ENCODE results near the gene TADA2A. TPM values are rescaled to one million over a fixed set of nuclear protein-coding genes. Genes with fewer than 3 reads are reported as not detected.
A peak's percentile ranks its signal among the peaks of the same experiment; 100 is the strongest.

TADA2A gene, protein sequence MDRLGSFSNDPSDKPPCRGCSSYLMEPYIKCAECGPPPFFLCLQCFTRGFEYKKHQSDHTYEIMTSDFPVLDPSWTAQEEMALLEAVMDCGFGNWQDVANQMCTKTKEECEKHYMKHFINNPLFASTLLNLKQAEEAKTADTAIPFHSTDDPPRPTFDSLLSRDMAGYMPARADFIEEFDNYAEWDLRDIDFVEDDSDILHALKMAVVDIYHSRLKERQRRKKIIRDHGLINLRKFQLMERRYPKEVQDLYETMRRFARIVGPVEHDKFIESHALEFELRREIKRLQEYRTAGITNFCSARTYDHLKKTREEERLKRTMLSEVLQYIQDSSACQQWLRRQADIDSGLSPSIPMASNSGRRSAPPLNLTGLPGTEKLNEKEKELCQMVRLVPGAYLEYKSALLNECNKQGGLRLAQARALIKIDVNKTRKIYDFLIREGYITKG
- 17.2 TPM for polyA plus RNA-seq (2013, experiment 1 of 2)
- 16.4 TPM for polyA plus RNA-seq (2013, experiment 2 of 2)

DNA sequence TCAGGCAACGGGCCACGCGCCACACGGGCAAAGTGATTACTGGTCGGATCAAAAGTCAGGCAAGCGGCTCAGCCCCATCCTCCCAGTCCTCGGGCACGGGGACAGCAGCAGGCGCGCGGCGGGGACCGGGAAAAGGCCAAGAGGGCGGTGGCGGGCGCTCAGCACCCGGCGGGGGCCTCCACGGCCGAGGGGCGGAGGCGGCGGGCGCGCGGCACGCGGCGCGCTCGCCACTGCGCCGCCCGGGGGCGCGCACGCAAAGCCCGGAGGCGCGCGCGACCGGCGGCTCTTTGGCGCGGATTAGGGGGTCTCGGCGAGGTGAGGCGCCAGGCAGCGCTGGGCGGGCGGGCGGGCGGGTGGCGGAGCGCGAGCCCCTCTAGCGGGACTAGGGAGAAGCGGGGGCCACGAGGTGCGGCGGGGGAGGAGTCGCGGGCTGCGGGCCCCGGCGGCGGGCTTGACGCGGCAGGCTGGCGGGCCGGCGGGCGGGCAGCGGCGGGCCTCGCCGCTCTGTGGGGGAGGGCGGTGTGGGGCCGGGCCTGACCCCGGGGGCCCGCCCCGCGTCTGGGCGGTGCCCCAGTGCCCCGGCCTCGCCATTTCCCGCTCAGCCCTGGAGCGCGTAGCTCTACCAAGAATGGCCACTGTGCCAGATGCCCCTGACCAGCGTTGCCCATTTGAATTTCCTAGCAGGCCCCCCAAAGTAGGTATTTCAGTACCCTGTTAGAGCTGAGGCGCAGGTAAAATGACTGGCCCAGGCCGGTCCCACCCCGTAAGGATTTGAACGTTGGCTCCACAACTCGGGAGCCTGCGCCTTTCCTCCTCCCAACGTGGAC is at the start of gene TADA2A, which contains the start of gene ACACA:
Gene TADA2A (plus strand): TSS at position 252 of the 827 bp plus-strand sequence. CDS start 4,480 bp downstream, outside the sequence.
Gene ACACA (minus strand): TSS at position 202 of the 827 bp plus-strand sequence. CDS start 537 bp downstream, outside the sequence.
- peaks cover 3 to 52% of the 10 kb centered on the region in 2 donors for H3K36me3 ChIP-seq (replicated peaks in 1 of 2; ENCODE audit: control insufficient read depth in 2 of 2, insufficient read depth in 2 of 2, low read length in 2 of 2)
- DNase-seq (ENCODE audit: low spot score), result peak; percentile 79
- H2BK120ac ChIP-seq (ENCODE audit: low read depth, low read length), result peak within 1 kb of the TSS; percentile 81
- WGBS, 2 donors (ENCODE audit: extremely low coverage in 2 of 2, insufficient read length in 2 of 2, insufficient replicate concordance in 1 of 2), result no CpG with 5 or more reads among the region's 98 CpGs
- H3K27me3 ChIP-seq (ENCODE audit: control insufficient read depth in 3 of 3, insufficient read depth in 3 of 3, low read depth in 1 of 3, low read length in 3 of 3), result no peaks in the 10 kb centered on the region
- H2BK5ac ChIP-seq (ENCODE audit: low read length), result peak within 1 kb of the TSS; percentile 76
- H2AFZ ChIP-seq (ENCODE audit: low read length), result peak within 1 kb of the TSS; percentile 93
- H3K4ac ChIP-seq (ENCODE audit: low read length), result no peak within 1 kb of the TSS
- H3K9me3 ChIP-seq (replicated peaks in 1 of 2; ENCODE audit: control insufficient read depth in 2 of 2, insufficient read depth in 1 of 2, low read depth in 1 of 2, low read length in 2 of 2), result no peaks in the 10 kb centered on the region
- H2BK12ac ChIP-seq (ENCODE audit: low read length), result no peak within 1 kb of the TSS
- peak within 1 kb of the TSS; percentile 92 for H3K14ac ChIP-seq (ENCODE audit: low read length)
- H2BK15ac ChIP-seq (ENCODE audit: low read length), result peak within 1 kb of the TSS; percentile 76
- H3K4me2 ChIP-seq (ENCODE audit: insufficient read depth, low read length, poor library complexity, severe bottlenecking), result peak within 1 kb of the TSS; percentile 87
- peak within 1 kb of the TSS; percentile 94 for H3K18ac ChIP-seq (ENCODE audit: low read length)
- H4K91ac ChIP-seq (ENCODE audit: low read depth, low read length, poor library complexity), result peak within 1 kb of the TSS; percentile 61
- H4K8ac ChIP-seq (ENCODE audit: low read depth, low read length), result no peak within 1 kb of the TSS
- peak within 1 kb of the TSS; percentile 75 for H3K27ac ChIP-seq (replicated peaks; ENCODE audit: low read length)
- peak within 1 kb of the TSS; percentile 85 to 93 for H3K4me3 ChIP-seq (ENCODE audit: low read length in 2 of 2)
- H3K9ac ChIP-seq (ENCODE audit: low read depth, low read length, poor library complexity), result peak within 1 kb of the TSS; percentile 93
- H2AK5ac ChIP-seq (ENCODE audit: low read depth, low read length), result peak within 1 kb of the TSS; percentile 40
- H3K23ac ChIP-seq (ENCODE audit: low read depth, low read length, poor library complexity), result peak within 1 kb of the TSS; percentile 82
- no peaks in the 10 kb centered on the region for H3K4me1 ChIP-seq (ENCODE audit: control insufficient read depth in 2 of 2, insufficient read depth in 1 of 2, low read depth in 1 of 2, low read length in 2 of 2)
- H3K79me1 ChIP-seq (ENCODE audit: low read depth, low read length), result peaks cover 3% of the 10 kb centered on the region

DNA sequence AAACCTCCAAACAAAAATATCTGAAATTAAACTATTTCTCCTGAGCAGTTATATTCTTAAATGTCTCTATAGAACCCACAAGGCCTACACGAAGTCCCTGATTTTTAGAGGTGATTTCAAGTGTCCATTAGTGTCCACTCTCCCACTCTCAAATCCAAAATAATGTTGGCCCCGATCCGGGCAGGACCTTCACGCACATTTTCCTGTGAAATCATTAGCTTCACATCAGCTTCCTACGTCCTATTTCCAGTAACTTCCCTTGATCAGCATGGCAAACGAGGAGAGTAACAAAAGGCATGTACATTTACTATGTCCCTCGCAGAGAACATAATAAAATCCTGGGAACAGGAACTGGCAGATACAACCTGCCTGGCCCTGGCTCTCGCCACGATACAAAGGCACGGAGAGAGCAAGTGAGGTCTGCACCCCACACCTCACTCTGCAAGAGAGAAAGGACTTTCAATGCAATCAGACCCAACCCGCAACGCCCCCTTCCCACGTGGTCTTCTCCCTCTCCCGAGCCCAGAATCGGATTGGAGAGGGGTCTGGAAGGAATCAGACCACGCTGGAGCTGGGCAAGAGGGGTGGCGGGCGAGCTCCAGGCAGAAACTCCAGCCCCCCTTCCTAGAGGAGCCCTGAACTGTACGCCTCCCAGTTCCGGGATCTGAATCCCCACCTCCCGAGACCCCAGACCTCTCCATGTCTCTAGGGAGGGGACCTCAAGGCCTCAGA is 48.4 kb upstream of the TADA2A start:
- peak overlapping the region; percentile 60 to 96 for H3K4me3 ChIP-seq (ENCODE audit: low read length in 2 of 2)
- H3K79me1 ChIP-seq (ENCODE audit: low read depth, low read length), result peaks cover 1% of the 10 kb centered on the region
- H3K4me1 ChIP-seq (ENCODE audit: control insufficient read depth in 2 of 2, insufficient read depth in 1 of 2, low read depth in 1 of 2, low read length in 2 of 2), result peaks cover 13 to 17% of the 10 kb centered on the region in 2 donors
- peak overlapping the region; percentile 73 for H2BK120ac ChIP-seq (ENCODE audit: low read depth, low read length)
- peak overlapping the region; percentile 94 for H3K18ac ChIP-seq (ENCODE audit: low read length)
- H2BK5ac ChIP-seq (ENCODE audit: low read length), result peak overlapping the region; percentile 98
- peak overlapping the region; percentile 72 for H3K14ac ChIP-seq (ENCODE audit: low read length)
- peak overlapping the region; percentile 69 for H2BK15ac ChIP-seq (ENCODE audit: low read length)
- H3K27me3 ChIP-seq (ENCODE audit: control insufficient read depth in 3 of 3, insufficient read depth in 3 of 3, low read depth in 1 of 3, low read length in 3 of 3), result no peaks in the 10 kb centered on the region
- DNase-seq (ENCODE audit: low spot score), result peak; percentile 90
- peak overlapping the region; percentile 92 for H2AFZ ChIP-seq (ENCODE audit: low read length)
- H2BK12ac ChIP-seq (ENCODE audit: low read length), result peak overlapping the region; percentile 75
- no peak overlapping the region for H4K91ac ChIP-seq (ENCODE audit: low read depth, low read length, poor library complexity)
- H3K9ac ChIP-seq (ENCODE audit: low read depth, low read length, poor library complexity), result peak overlapping the region; percentile 90
- no peak overlapping the region for H4K8ac ChIP-seq (ENCODE audit: low read depth, low read length)
- H3K4ac ChIP-seq (ENCODE audit: low read length), result no peak overlapping the region
- peaks cover 0 to 29% of the 10 kb centered on the region in 2 donors for H3K36me3 ChIP-seq (replicated peaks in 1 of 2; ENCODE audit: control insufficient read depth in 2 of 2, insufficient read depth in 2 of 2, low read length in 2 of 2)
- H2AK5ac ChIP-seq (ENCODE audit: low read depth, low read length), result peak overlapping the region; percentile 96
- peak overlapping the region; percentile 77 for H3K4me2 ChIP-seq (ENCODE audit: insufficient read depth, low read length, poor library complexity, severe bottlenecking)
- peak overlapping the region; percentile 92 for H3K23ac ChIP-seq (ENCODE audit: low read depth, low read length, poor library complexity)
- WGBS, 2 donors (ENCODE audit: extremely low coverage in 2 of 2, insufficient read length in 2 of 2, insufficient replicate concordance in 1 of 2), result no CpG with 5 or more reads among the region's 21 CpGs
- peak overlapping the region; percentile 95 for H3K27ac ChIP-seq (replicated peaks; ENCODE audit: low read length)
- no peaks in the 10 kb centered on the region for H3K9me3 ChIP-seq (replicated peaks in 1 of 2; ENCODE audit: control insufficient read depth in 2 of 2, insufficient read depth in 1 of 2, low read depth in 1 of 2, low read length in 2 of 2)

DNA sequence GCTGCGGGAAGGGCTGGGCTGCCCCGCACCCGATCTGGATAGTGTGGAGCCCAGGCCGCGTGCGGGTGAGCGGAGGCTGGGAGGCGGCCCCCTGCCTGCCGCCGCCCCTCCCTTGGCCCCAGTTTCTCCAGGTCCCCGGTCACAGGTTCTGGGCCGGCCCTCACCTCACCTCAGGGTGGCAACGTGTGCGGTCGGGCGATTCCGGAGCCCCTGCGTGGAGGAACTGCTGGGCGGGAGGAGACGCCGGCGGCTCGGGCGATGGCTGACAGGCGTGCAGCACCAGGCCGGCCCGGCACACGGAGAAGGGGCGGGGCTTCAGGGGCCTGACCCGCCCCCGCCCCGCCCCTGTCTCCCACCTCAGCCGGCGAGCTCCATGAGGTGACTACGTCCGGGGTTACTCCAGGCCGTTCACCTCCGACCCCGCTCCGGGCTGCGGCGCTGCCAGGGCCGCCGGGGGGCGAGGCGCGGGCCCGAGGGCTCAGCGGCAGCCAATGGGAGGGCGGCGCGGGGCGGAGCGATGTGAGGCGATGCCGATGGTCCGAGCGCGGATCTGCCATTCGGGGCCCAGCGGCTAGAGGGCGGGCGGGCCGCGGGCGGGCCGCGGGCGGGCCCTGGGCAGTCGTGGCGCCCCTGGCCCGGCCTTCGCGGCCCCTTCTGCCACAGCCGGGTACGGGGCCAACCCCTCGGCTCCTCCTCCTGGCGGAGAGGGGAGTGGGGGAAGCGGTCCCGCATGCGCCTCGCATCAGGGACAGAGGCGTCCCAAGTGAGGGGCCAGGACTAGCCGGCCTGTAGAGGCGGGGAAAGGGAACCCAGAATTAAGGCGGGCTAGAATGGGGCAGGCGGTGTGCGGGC is 47.6 kb upstream of the TADA2A start:
- peaks cover 13 to 17% of the 10 kb centered on the region in 2 donors for H3K4me1 ChIP-seq (ENCODE audit: control insufficient read depth in 2 of 2, insufficient read depth in 1 of 2, low read depth in 1 of 2, low read length in 2 of 2)
- no peaks in the 10 kb centered on the region for H3K27me3 ChIP-seq (ENCODE audit: control insufficient read depth in 3 of 3, insufficient read depth in 3 of 3, low read depth in 1 of 3, low read length in 3 of 3)
- H4K91ac ChIP-seq (ENCODE audit: low read depth, low read length, poor library complexity), result no peak overlapping the region
- peak; percentile 98 for DNase-seq (ENCODE audit: low spot score)
- H3K9me3 ChIP-seq (replicated peaks in 1 of 2; ENCODE audit: control insufficient read depth in 2 of 2, insufficient read depth in 1 of 2, low read depth in 1 of 2, low read length in 2 of 2), result no peaks in the 10 kb centered on the region
- peak overlapping the region; percentile 98 for H2BK5ac ChIP-seq (ENCODE audit: low read length)
- peak overlapping the region; percentile 90 for H3K9ac ChIP-seq (ENCODE audit: low read depth, low read length, poor library complexity)
- H2AK5ac ChIP-seq (ENCODE audit: low read depth, low read length), result peak overlapping the region; percentile 96
- H3K79me1 ChIP-seq (ENCODE audit: low read depth, low read length), result peaks cover 1% of the 10 kb centered on the region
- H3K23ac ChIP-seq (ENCODE audit: low read depth, low read length, poor library complexity), result peak overlapping the region; percentile 92
- WGBS, 2 donors (ENCODE audit: extremely low coverage in 2 of 2, insufficient read length in 2 of 2, insufficient replicate concordance in 1 of 2), result no CpG with 5 or more reads among the region's 88 CpGs
- H3K18ac ChIP-seq (ENCODE audit: low read length), result peak overlapping the region; percentile 94
- H2AFZ ChIP-seq (ENCODE audit: low read length), result peak overlapping the region; percentile 92
- peaks cover 0 to 21% of the 10 kb centered on the region in 2 donors for H3K36me3 ChIP-seq (replicated peaks in 1 of 2; ENCODE audit: control insufficient read depth in 2 of 2, insufficient read depth in 2 of 2, low read length in 2 of 2)
- H3K14ac ChIP-seq (ENCODE audit: low read length), result peak overlapping the region; percentile 72
- peak overlapping the region; percentile 60 to 96 for H3K4me3 ChIP-seq (ENCODE audit: low read length in 2 of 2)
- no peak overlapping the region for H4K8ac ChIP-seq (ENCODE audit: low read depth, low read length)
- peak overlapping the region; percentile 73 for H2BK120ac ChIP-seq (ENCODE audit: low read depth, low read length)
- no peak overlapping the region for H3K4ac ChIP-seq (ENCODE audit: low read length)
- H3K4me2 ChIP-seq (ENCODE audit: insufficient read depth, low read length, poor library complexity, severe bottlenecking), result peak overlapping the region; percentile 77
- H2BK15ac ChIP-seq (ENCODE audit: low read length), result peak overlapping the region; percentile 69
- H2BK12ac ChIP-seq (ENCODE audit: low read length), result peak overlapping the region; percentile 75
- peak overlapping the region; percentile 95 for H3K27ac ChIP-seq (replicated peaks; ENCODE audit: low read length)

Measured in neuronal stem cell (in vitro differentiated cells).